HEK293 (cell line): ENCODE measurements around the gene SEC16A.

Experiments
- CTCF ChIA-PET: fragments of 350-600 bp; formaldehyde crosslinking; extraction: SDS; loops from one replicate; lab custom pipeline; 2021; ENCODE audit warnings: antibody characterized with exemption; lab: Yijun Ruan, JAX
- POLR2A ChIA-PET: fragments of 300-600 bp; formaldehyde crosslinking; extraction: SDS; loops from one replicate; lab custom pipeline; 2020; ENCODE audit warnings: antibody characterized with exemption, inconsistent platforms; lab: Yijun Ruan, JAX
- H3K27ac ChIP-seq: fragments of 200-500 bp; sonication (Bioruptor generic); 2 replicates; pipeline ENCODE4 v1.5.1; 2014; ENCODE audit warnings: low read depth, low read length, control low read depth, inconsistent platforms; ENCODE audit errors: extremely low read depth
- H3K36me3 ChIP-seq, 2 experiments: fragments of 200-500 bp in 1 of 2; sonication (Bioruptor generic) in 1 of 2; 1 replicate in 1 of 2; 2 replicates in 1 of 2; pipeline ENCODE4 v1.5.1; 2014 to 2017; ENCODE audit warnings: inconsistent platforms in 2 of 2, low read length in 2 of 2; ENCODE audit not compliant: control insufficient read depth in 2 of 2, insufficient read depth in 1 of 2
- H3K4me1 ChIP-seq: fragments of 200-500 bp; sonication (Bioruptor generic); 2 replicates; pipeline ENCODE4 v1.5.1; 2014; ENCODE audit warnings: mild to moderate bottlenecking, low read length, inconsistent platforms; ENCODE audit not compliant: control insufficient read depth, insufficient read depth
- H3K4me3 ChIP-seq: 2 replicates; pipeline ENCODE4 v1.5.1; 2011; ENCODE audit warnings: low read depth, mild to moderate bottlenecking, control low read depth, low read length, moderate library complexity
- H3K9me3 ChIP-seq: fragments of 200-500 bp; sonication (Bioruptor generic); 2 replicates; pipeline ENCODE4 v1.5.1; 2014; ENCODE audit warnings: low read depth, low read length, inconsistent platforms; ENCODE audit not compliant: control insufficient read depth, insufficient read depth
- GFI1B ChIP-seq: fragments of 450-650 bp; formaldehyde crosslinking; IDR thresholded peaks from 2 replicates; pipeline ENCODE4 v1.5.1; 2016; ENCODE audit warnings: missing biosample characterization, missing genetic modification characterization
- GLIS2 ChIP-seq: fragments of 450-650 bp; formaldehyde crosslinking; IDR thresholded peaks from 2 replicates; pipeline ENCODE4 v1.5.1; 2016; ENCODE audit warnings: missing biosample characterization, missing genetic modification characterization
- HOXA7 ChIP-seq: sonication (generic); formaldehyde crosslinking; IDR thresholded peaks from 2 replicates; pipeline ENCODE4 v1.8.1; 2022; ENCODE audit warnings: missing genetic modification reagents, borderline replicate concordance
- PBX3 ChIP-seq: sonication (generic); formaldehyde crosslinking; IDR thresholded peaks from 2 replicates; pipeline ENCODE4 v1.8.1; 2022; ENCODE audit warnings: mild to moderate bottlenecking, moderate library complexity, missing genetic modification reagents
- ZBTB20 ChIP-seq: fragments of 450-650 bp; formaldehyde crosslinking; IDR thresholded peaks from 2 replicates; pipeline ENCODE4 v1.5.1; 2016; ENCODE audit warnings: missing biosample characterization, missing genetic modification characterization
- ZBTB21 ChIP-seq: fragments of 450-650 bp; formaldehyde crosslinking; IDR thresholded peaks from 2 replicates; pipeline ENCODE4 v1.5.1; 2017; ENCODE audit warnings: missing biosample characterization, missing genetic modification characterization
- ZBTB48 ChIP-seq: fragments of 450-650 bp; formaldehyde crosslinking; IDR thresholded peaks from 2 replicates; pipeline ENCODE4 v1.5.1; 2016; ENCODE audit warnings: missing biosample characterization, missing genetic modification characterization
- ZFP3 ChIP-seq: fragments of 450-650 bp; formaldehyde crosslinking; IDR thresholded peaks from 2 replicates; pipeline ENCODE4 v1.5.1; 2016; ENCODE audit warnings: low read depth, missing biosample characterization, missing genetic modification characterization
- ZFP41 ChIP-seq: fragments of 450-650 bp; formaldehyde crosslinking; IDR thresholded peaks from 2 replicates; pipeline ENCODE4 v1.5.1; 2016; ENCODE audit warnings: missing biosample characterization, missing genetic modification characterization, borderline replicate concordance
- ZNF138 ChIP-seq: fragments of 450-650 bp; formaldehyde crosslinking; IDR thresholded peaks from 2 replicates; pipeline ENCODE4 v1.5.1; 2016; ENCODE audit warnings: missing biosample characterization, missing genetic modification characterization, borderline replicate concordance
- ZNF169 ChIP-seq: fragments of 450-650 bp; formaldehyde crosslinking; IDR thresholded peaks from 2 replicates; pipeline ENCODE4 v1.5.1; 2016; ENCODE audit warnings: missing biosample characterization, missing genetic modification characterization
- ZNF239 ChIP-seq: fragments of 450-650 bp; formaldehyde crosslinking; IDR thresholded peaks from 2 replicates; pipeline ENCODE4 v1.5.1; 2016; ENCODE audit warnings: missing biosample characterization, missing genetic modification characterization
- ZNF501 ChIP-seq: fragments of 450-650 bp; formaldehyde crosslinking; IDR thresholded peaks from 2 replicates; pipeline ENCODE4 v1.5.1; 2016; ENCODE audit warnings: missing biosample characterization, missing genetic modification characterization
- ZNF544 ChIP-seq: fragments of 450-650 bp; formaldehyde crosslinking; IDR thresholded peaks from 2 replicates; pipeline ENCODE4 v1.5.0; 2017; ENCODE audit warnings: missing biosample characterization, missing genetic modification characterization
- ZNF571 ChIP-seq: fragments of 450-650 bp; formaldehyde crosslinking; IDR thresholded peaks from 2 replicates; pipeline ENCODE4 v1.5.0; 2017; ENCODE audit warnings: missing biosample characterization, missing genetic modification characterization
- ZNF610 ChIP-seq: fragments of 450-650 bp; formaldehyde crosslinking; IDR thresholded peaks from 2 replicates; pipeline ENCODE4 v1.5.1; 2016; ENCODE audit warnings: missing biosample characterization, missing genetic modification characterization, borderline replicate concordance
- ZNF654 ChIP-seq: fragments of 450-650 bp; formaldehyde crosslinking; IDR thresholded peaks from 2 replicates; pipeline ENCODE4 v1.5.1; 2016; ENCODE audit warnings: low read depth, missing biosample characterization, missing genetic modification characterization
- ZNF76 ChIP-seq: fragments of 450-650 bp; formaldehyde crosslinking; IDR thresholded peaks from 2 replicates; pipeline ENCODE4; 2016; ENCODE audit warnings: low read depth, missing biosample characterization, missing genetic modification characterization, borderline replicate concordance
- ZNF837 ChIP-seq: fragments of 450-650 bp; formaldehyde crosslinking; IDR thresholded peaks from 2 replicates; pipeline ENCODE4 v1.5.1; 2016; ENCODE audit warnings: missing biosample characterization, missing genetic modification characterization
- ZSCAN23 ChIP-seq: fragments of 450-650 bp; formaldehyde crosslinking; IDR thresholded peaks from 2 replicates; pipeline ENCODE4 v1.5.1; 2016; ENCODE audit warnings: missing biosample characterization, missing genetic modification characterization
- TF ChIP-seq, protein P1 (sequence below): fragments of 450-650 bp; formaldehyde crosslinking; IDR thresholded peaks from 2 replicates; pipeline ENCODE4 v1.5.1; 2016; ENCODE audit warnings: missing biosample characterization, missing genetic modification characterization
- TF ChIP-seq, protein P2 (sequence below): fragments of 450-650 bp; formaldehyde crosslinking; IDR thresholded peaks from 2 replicates; pipeline ENCODE4 v1.5.1; 2016; ENCODE audit warnings: missing biosample characterization, missing genetic modification characterization
- TF ChIP-seq, protein P3 (sequence below): fragments of 450-650 bp; formaldehyde crosslinking; IDR thresholded peaks from 2 replicates; pipeline ENCODE4; 2016; ENCODE audit warnings: missing biosample characterization, missing genetic modification characterization
- TF ChIP-seq, protein P4 (sequence below): fragments of 450-650 bp; formaldehyde crosslinking; IDR thresholded peaks from 2 replicates; pipeline ENCODE4 v1.5.1; 2016; ENCODE audit warnings: missing biosample characterization, missing genetic modification characterization

Gene SEC16A

DNA sequence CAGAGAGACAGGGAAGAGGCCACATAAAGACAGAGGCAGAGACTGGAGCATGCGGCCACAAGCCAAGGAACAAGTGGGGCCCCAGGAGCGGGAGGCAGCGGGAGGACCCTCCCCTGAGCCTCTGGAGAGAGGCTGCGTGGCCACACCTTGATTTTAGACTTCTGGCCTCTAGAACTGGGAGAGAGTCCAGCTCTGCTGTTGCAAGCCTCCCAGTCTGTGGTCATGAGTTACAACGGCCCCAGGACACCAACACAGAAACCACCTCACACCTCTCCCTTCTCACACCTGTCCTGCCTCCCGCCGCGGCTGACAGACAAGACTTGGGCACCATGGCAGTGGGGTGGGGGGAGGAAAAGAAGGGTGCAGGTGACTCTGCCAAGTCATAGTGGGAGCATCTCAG is 45.4 kb downstream of the SEC16A start (continued):
- no peak for TF ChIP-seq ZFP41 (tag by site-specific recombination)
- TF ChIP-seq, protein P1, sequence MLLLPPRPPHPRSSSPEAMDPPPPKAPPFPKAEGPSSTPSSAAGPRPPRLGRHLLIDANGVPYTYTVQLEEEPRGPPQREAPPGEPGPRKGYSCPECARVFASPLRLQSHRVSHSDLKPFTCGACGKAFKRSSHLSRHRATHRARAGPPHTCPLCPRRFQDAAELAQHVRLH (tag by site-specific recombination) = no peak
- TF ChIP-seq, protein P2, sequence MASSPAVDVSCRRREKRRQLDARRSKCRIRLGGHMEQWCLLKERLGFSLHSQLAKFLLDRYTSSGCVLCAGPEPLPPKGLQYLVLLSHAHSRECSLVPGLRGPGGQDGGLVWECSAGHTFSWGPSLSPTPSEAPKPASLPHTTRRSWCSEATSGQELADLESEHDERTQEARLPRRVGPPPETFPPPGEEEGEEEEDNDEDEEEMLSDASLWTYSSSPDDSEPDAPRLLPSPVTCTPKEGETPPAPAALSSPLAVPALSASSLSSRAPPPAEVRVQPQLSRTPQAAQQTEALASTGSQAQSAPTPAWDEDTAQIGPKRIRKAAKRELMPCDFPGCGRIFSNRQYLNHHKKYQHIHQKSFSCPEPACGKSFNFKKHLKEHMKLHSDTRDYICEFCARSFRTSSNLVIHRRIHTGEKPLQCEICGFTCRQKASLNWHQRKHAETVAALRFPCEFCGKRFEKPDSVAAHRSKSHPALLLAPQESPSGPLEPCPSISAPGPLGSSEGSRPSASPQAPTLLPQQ (tag by site-specific recombination) = peak; percentile 38; the same call in 1 of the 2 replicates
- no peak for TF ChIP-seq ZNF610 (tag by site-specific recombination)
- peak; percentile 62 for TF ChIP-seq GLIS2 (tag by site-specific recombination)
- no peak for TF ChIP-seq ZNF544
- TF ChIP-seq ZNF654 (tag by site-specific recombination) = no peak
- no peak for TF ChIP-seq HOXA7 (CRISPR knock-in tag)
- TF ChIP-seq ZNF571 (tag by site-specific recombination) = no peak
- TF ChIP-seq ZBTB20 (tag by site-specific recombination) = peak; percentile 46; the same call in 1 of the 2 replicates
- no peak for TF ChIP-seq ZBTB48 (tag by site-specific recombination)

GRCh38 chr9:136436055-136436634 is 46.7 kb downstream of the SEC16A start:
- H3K36me3 ChIP-seq = peaks cover 0 to 69% of the 10 kb centered on the region in 2 experiments; a peak in 2 of 3 replicates
- CTCF ChIA-PET = interaction anchor here (0.6 to 1.1 kb wide), 3 partner anchors 17 to 50 kb away, joined by 4 read pairs; no protein-coding TSS in a partner anchor
- TF ChIP-seq ZNF239 (tag by site-specific recombination) (no peak), ZNF501 (tag by site-specific recombination) (no peak), PBX3 (CRISPR knock-in tag) (no peak), ZFP3 (tag by site-specific recombination) (no peak), ZNF138 (tag by site-specific recombination) (no peak), ZSCAN23 (tag by site-specific recombination) (no peak), GFI1B (no peak), ZNF169 (tag by site-specific recombination) (no peak), ZBTB21 (tag by site-specific recombination) (no peak), ZNF76 (no peak), ZNF837 (tag by site-specific recombination) (no peak)
- TF ChIP-seq, protein P3, sequence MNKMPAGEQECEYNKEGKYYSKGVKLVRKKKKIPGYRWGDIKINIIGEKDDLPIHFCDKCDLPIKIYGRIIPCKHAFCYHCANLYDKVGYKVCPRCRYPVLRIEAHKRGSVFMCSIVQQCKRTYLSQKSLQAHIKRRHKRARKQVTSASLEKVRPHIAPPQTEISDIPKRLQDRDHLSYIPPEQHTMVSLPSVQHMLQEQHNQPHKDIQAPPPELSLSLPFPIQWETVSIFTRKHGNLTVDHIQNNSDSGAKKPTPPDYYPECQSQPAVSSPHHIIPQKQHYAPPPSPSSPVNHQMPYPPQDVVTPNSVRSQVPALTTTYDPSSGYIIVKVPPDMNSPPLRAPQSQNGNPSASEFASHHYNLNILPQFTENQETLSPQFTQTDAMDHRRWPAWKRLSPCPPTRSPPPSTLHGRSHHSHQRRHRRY = no peak
- TF ChIP-seq, protein P4, sequence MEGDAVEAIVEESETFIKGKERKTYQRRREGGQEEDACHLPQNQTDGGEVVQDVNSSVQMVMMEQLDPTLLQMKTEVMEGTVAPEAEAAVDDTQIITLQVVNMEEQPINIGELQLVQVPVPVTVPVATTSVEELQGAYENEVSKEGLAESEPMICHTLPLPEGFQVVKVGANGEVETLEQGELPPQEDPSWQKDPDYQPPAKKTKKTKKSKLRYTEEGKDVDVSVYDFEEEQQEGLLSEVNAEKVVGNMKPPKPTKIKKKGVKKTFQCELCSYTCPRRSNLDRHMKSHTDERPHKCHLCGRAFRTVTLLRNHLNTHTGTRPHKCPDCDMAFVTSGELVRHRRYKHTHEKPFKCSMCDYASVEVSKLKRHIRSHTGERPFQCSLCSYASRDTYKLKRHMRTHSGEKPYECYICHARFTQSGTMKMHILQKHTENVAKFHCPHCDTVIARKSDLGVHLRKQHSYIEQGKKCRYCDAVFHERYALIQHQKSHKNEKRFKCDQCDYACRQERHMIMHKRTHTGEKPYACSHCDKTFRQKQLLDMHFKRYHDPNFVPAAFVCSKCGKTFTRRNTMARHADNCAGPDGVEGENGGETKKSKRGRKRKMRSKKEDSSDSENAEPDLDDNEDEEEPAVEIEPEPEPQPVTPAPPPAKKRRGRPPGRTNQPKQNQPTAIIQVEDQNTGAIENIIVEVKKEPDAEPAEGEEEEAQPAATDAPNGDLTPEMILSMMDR (tag by site-specific recombination) = no peak
- H3K27ac ChIP-seq = no peak overlapping the region
- POLR2A ChIA-PET = interaction anchor here (1.0 to 1.7 kb wide), 2 partner anchors 11 to 73 kb away, joined by 3 to 6 read pairs; no protein-coding TSS in a partner anchor
- no peak overlapping the region for H3K4me3 ChIP-seq
- no peaks in the 10 kb centered on the region for H3K9me3 ChIP-seq
- 0 out of 2 replicates have a peak, but pooled peaks cover 2% of the 10 kb centered on the region for H3K4me1 ChIP-seq
